HEK293 (cell line): ENCODE data around the gene MYBBP1A.
"Not testable (repeated sequence)": the region's sequence is repeated elsewhere in the genome, so short reads cannot be mapped to it uniquely, and the experiment has no call there.

Source experiments
- CTCF ChIA-PET: fragments of 350-600 bp; formaldehyde crosslinking; extraction: SDS; loops from one replicate; lab custom pipeline; 2021; ENCODE audit warnings: antibody characterized with exemption; lab: Yijun Ruan, JAX
- POLR2A ChIA-PET: fragments of 300-600 bp; formaldehyde crosslinking; extraction: SDS; loops from one replicate; lab custom pipeline; 2020; ENCODE audit warnings: antibody characterized with exemption, inconsistent platforms; lab: Yijun Ruan, JAX
- H3K27ac ChIP-seq: fragments of 200-500 bp; sonication (Bioruptor generic); 2 replicates; pipeline ENCODE4 v1.5.1; 2014; ENCODE audit warnings: low read depth, low read length, control low read depth, inconsistent platforms; ENCODE audit errors: extremely low read depth
- H3K36me3 ChIP-seq, 2 experiments: fragments of 200-500 bp in 1 of 2; sonication (Bioruptor generic) in 1 of 2; 1 replicate in 1 of 2; 2 replicates in 1 of 2; pipeline ENCODE4 v1.5.1; 2014 to 2017; ENCODE audit warnings: inconsistent platforms in 2 of 2, low read length in 2 of 2; ENCODE audit not compliant: control insufficient read depth in 2 of 2, insufficient read depth in 1 of 2
- H3K4me1 ChIP-seq: fragments of 200-500 bp; sonication (Bioruptor generic); 2 replicates; pipeline ENCODE4 v1.5.1; 2014; ENCODE audit warnings: mild to moderate bottlenecking, low read length, inconsistent platforms; ENCODE audit not compliant: control insufficient read depth, insufficient read depth
- H3K4me3 ChIP-seq: 2 replicates; pipeline ENCODE4 v1.5.1; 2011; ENCODE audit warnings: low read depth, mild to moderate bottlenecking, control low read depth, low read length, moderate library complexity
- H3K9me3 ChIP-seq: fragments of 200-500 bp; sonication (Bioruptor generic); 2 replicates; pipeline ENCODE4 v1.5.1; 2014; ENCODE audit warnings: low read depth, low read length, inconsistent platforms; ENCODE audit not compliant: control insufficient read depth, insufficient read depth
- GFI1B ChIP-seq: fragments of 450-650 bp; formaldehyde crosslinking; IDR thresholded peaks from 2 replicates; pipeline ENCODE4 v1.5.1; 2016; ENCODE audit warnings: missing biosample characterization, missing genetic modification characterization
- PATZ1 ChIP-seq: fragments of 450-650 bp; formaldehyde crosslinking; IDR thresholded peaks from 2 replicates; pipeline ENCODE4 v1.5.1; 2016; ENCODE audit warnings: missing biosample characterization, missing genetic modification characterization
- PBX3 ChIP-seq: sonication (generic); formaldehyde crosslinking; IDR thresholded peaks from 2 replicates; pipeline ENCODE4 v1.8.1; 2022; ENCODE audit warnings: mild to moderate bottlenecking, moderate library complexity, missing genetic modification reagents
- TRIM28 ChIP-seq: IDR thresholded peaks from 2 replicates; pipeline ENCODE4 v1.6.1; 2011; ENCODE audit warnings: low read length, control low read depth, borderline replicate concordance
- YY1 ChIP-seq: fragments of 450-650 bp; formaldehyde crosslinking; IDR thresholded peaks from 2 replicates; pipeline ENCODE4 v1.5.1; 2018; ENCODE audit warnings: missing biosample characterization, missing genetic modification characterization
- ZNF121 ChIP-seq: fragments of 450-650 bp; formaldehyde crosslinking; IDR thresholded peaks from 2 replicates; pipeline ENCODE4 v1.5.1; 2016; ENCODE audit warnings: missing biosample characterization, missing genetic modification characterization
- ZNF146 ChIP-seq: fragments of 450-650 bp; formaldehyde crosslinking; IDR thresholded peaks from 2 replicates; pipeline ENCODE4 v1.5.1; 2016; ENCODE audit warnings: missing biosample characterization, missing genetic modification characterization
- ZNF148 ChIP-seq: fragments of 450-650 bp; formaldehyde crosslinking; IDR thresholded peaks from 2 replicates; pipeline ENCODE4 v1.5.0; 2017; ENCODE audit warnings: missing biosample characterization, missing genetic modification characterization, borderline replicate concordance
- ZNF211 ChIP-seq: fragments of 450-650 bp; formaldehyde crosslinking; IDR thresholded peaks from 2 replicates; pipeline ENCODE4 v1.5.1; 2016; ENCODE audit warnings: low read depth, missing biosample characterization, missing genetic modification characterization
- ZNF266 ChIP-seq: fragments of 450-650 bp; formaldehyde crosslinking; IDR thresholded peaks from 2 replicates; pipeline ENCODE4 v1.5.1; 2016; ENCODE audit warnings: missing biosample characterization, missing genetic modification characterization, low read depth
- ZNF335 ChIP-seq: fragments of 450-650 bp; formaldehyde crosslinking; conservative IDR thresholded peaks from 2 replicates; pipeline ENCODE4 v1.5.1; 2016; ENCODE audit warnings: missing biosample characterization, missing genetic modification characterization
- ZNF362 ChIP-seq: fragments of 450-650 bp; formaldehyde crosslinking; IDR thresholded peaks from 2 replicates; pipeline ENCODE4 v1.5.1; 2016; ENCODE audit warnings: missing biosample characterization, missing genetic modification characterization
- ZNF596 ChIP-seq: fragments of 450-650 bp; IDR thresholded peaks from 2 replicates; pipeline ENCODE4 v1.5.0; 2018; ENCODE audit warnings: missing biosample characterization, mild to moderate bottlenecking, missing genetic modification characterization, moderate library complexity
- ZNF654 ChIP-seq: fragments of 450-650 bp; formaldehyde crosslinking; IDR thresholded peaks from 2 replicates; pipeline ENCODE4 v1.5.1; 2016; ENCODE audit warnings: low read depth, missing biosample characterization, missing genetic modification characterization
- ZNF670 ChIP-seq: fragments of 450-650 bp; formaldehyde crosslinking; IDR thresholded peaks from 2 replicates; pipeline ENCODE4 v1.5.1; 2016; ENCODE audit warnings: missing biosample characterization, missing genetic modification characterization, low read depth
- ZNF692 ChIP-seq: fragments of 450-650 bp; formaldehyde crosslinking; IDR thresholded peaks from 2 replicates; pipeline ENCODE4 v1.5.1; 2016; ENCODE audit warnings: missing biosample characterization, missing genetic modification characterization
- ZSCAN18 ChIP-seq: fragments of 450-650 bp; formaldehyde crosslinking; IDR thresholded peaks from 2 replicates; pipeline ENCODE4 v1.5.1; 2016; ENCODE audit warnings: missing biosample characterization, missing genetic modification characterization

Gene MYBBP1A

GRCh38 chr17:4579678-4580077 lies 24.5 kb upstream of the MYBBP1A start:
- CTCF ChIA-PET, result interaction anchor here (1.0 to 1.9 kb wide), 2 partner anchors 13 to 14 kb away, joined by 4 to 6 read pairs; no protein-coding TSS in a partner anchor
- no peaks in the 10 kb centered on the region for H3K36me3 ChIP-seq
- H3K27ac ChIP-seq, result no peak overlapping the region
- H3K4me1 ChIP-seq, result peaks cover 5% of the 10 kb centered on the region; the same call in 1 of the 2 replicates
- POLR2A ChIA-PET, result interaction anchor here (1.1 kb wide), 1 partner anchor 24 kb away, joined by 3 read pairs; the partner anchor contains the start of gene MYBBP1A
- TF ChIP-seq ZNF670 (tag by site-specific recombination) (no peak), ZNF362 (tag by site-specific recombination) (no peak), ZSCAN18 (tag by site-specific recombination) (no peak), ZNF148 (tag by site-specific recombination) (no peak), TRIM28 (no peak), ZNF266 (tag by site-specific recombination) (no peak), ZNF692 (tag by site-specific recombination) (no peak), ZNF654 (no peak), ZNF335 (no peak), YY1 (tag by site-specific recombination) (no peak), ZNF596 (tag by site-specific recombination) (no peak), GFI1B (tag by site-specific recombination) (no peak)
- H3K9me3 ChIP-seq, result no peaks in the 10 kb centered on the region
- no peak overlapping the region for H3K4me3 ChIP-seq

GRCh38 chr17:4578349-4578748 lies 23.2 kb upstream of the MYBBP1A start:
- H3K4me1 ChIP-seq, POLR2A ChIA-PET, H3K27ac ChIP-seq, H3K9me3 ChIP-seq, H3K36me3 ChIP-seq, H3K4me3 ChIP-seq: not testable (repeated sequence)
- CTCF ChIA-PET, result interaction anchor here (3.8 kb wide), 1 partner anchor 11 kb away, joined by 23 read pairs; no protein-coding TSS in a partner anchor

GRCh38 chr17:4577386-4577993 lies 22.3 kb upstream of the MYBBP1A start:
- no peak overlapping the region for H3K27ac ChIP-seq
- 0 out of 2 replicates have a peak, but pooled peaks cover 4% of the 10 kb centered on the region for H3K4me1 ChIP-seq
- no peak for TF ChIP-seq PBX3 (CRISPR knock-in tag)
- TF ChIP-seq ZNF362 (tag by site-specific recombination), result no peak
- no peak for TF ChIP-seq ZNF211
- no peak for TF ChIP-seq PATZ1 (tag by site-specific recombination)
- no peak for TF ChIP-seq ZNF146 (tag by site-specific recombination)
- no peak for TF ChIP-seq ZNF121
- no peak overlapping the region for H3K4me3 ChIP-seq
- CTCF ChIA-PET, result interaction anchor here (0.7 to 3.8 kb wide), 2 partner anchors 10 to 12 kb away, joined by 3 to 23 read pairs; no protein-coding TSS in a partner anchor
- no peaks in the 10 kb centered on the region for H3K9me3 ChIP-seq
- H3K36me3 ChIP-seq, result no peaks in the 10 kb centered on the region
- POLR2A ChIA-PET, result no interaction called here
